ENCODE data around the gene ORM2.
"Not testable (repeated sequence)": the region's sequence is repeated elsewhere in the genome, so short reads cannot be mapped to it uniquely, and the experiment has no call there.

Gene ORM2

DNA sequence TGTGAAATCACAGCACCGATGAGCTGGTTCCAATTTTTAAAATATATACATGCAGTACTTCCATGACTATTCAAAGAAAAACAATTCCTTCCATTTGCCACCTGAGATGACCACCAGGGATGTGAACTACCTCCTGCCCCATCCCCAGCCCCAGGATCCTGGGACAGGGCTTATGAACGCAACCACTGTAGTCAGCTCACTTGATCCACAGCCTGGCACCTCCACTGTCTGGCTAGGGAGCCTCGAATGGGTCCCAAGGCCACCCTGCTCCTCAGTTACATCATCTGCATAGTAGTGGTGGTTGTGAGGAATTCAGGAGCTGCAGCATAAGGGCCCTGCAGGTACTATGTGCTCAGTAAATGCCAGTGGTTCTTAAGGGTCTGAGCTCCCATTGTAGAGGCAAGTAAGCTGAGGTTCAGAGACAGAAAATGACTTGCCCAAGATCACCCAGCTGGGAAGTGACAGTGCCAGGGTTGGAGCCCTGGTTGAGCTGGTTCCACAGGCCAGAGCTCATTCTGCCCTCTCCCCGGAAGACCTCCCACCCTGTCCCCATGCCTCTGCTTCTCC, 2.9 kb downstream of the ORM2 start:
- not testable (repeated sequence) for DNase-seq (ENCODE audit: low spot score)

- not testable (repeated sequence) for DNase-seq (ENCODE audit: low spot score)
These were observed 4.0 kb downstream of the ORM2 start for GRCh38 chr9:114333718-114334117.

GRCh38 chr9:114334490-114334889, 4.8 kb downstream of the ORM2 start:
- no peak for DNase-seq (ENCODE audit: low spot score)

- DNase-seq (ENCODE audit: low spot score) = no peak
These were observed 6.1 kb downstream of the ORM2 start for GRCh38 chr9:114335745-114336144.

DNA sequence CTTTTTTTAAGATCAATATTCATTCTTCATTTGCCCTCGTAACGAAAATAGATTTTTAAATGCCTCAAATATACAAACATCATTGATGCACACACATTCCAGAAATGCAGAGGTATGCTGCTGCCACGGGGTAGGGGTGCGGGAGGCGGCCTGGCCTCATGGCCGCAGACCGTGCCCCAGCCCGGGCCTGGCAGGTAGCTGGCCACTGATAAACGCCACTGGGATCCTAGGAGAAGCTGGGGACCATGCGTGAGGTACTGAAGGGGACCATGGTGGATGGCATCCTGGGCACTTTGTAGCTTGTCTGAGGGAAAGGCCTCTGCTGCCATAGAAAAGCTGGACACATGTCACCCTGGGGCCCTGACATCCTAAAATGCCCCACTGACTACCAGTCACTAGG, 6.5 kb downstream of the ORM2 start:
- DNase-seq (ENCODE audit: low spot score) = no peak

DNA sequence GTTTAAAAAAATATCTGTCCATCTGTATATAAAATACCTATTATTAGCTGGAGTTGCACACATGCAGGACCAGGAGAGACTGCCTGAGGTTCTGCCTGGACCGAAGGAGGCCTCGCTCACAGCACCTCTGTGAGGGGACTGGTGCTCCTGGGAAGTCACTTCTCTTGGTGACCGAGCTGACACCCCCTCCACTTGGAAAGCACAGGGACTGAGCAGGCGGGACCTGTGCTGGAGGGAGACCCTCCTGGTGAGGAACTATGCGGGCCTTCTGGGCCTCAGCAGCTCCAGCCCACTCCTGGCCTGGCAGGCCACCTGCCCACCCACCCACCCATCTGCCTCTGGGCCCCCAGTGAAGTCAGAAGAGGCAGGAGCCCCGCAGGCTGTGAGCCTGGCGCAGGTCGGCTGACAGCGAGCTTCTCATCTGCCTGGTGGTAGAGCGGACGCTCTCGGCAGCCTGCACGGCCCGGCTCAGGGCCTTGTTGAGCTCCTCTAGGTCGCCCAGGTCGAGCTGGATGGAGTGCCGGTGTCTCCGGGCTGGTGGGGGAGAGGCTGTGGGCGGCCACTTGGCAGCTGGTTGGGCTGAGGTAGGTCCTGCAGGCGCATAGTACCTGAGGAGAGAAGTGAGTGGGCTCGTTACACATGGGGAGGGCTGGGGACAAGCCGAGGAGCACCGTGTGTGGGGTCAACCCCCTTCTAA, 7.2 kb downstream of the ORM2 start:
- no peak for DNase-seq (ENCODE audit: low spot score)

DNA sequence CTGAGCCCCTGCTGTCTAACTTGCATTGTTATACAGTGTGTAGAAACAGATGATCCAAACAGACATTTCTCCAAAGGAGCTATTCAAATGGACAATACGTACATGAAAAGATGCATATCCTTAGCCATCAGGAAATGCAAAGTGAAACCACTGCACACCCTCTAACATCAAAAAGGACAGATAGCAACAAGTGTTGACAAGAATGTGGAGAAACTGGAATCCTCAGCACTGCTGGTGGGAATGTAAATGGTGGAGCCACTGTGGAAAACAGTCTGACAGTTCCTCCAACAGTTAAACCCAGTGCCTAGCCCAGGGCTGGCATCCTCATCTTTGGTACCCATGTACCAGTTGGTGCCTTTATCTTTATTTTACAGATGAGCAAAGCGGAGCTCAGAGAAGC, 8.5 kb downstream of the ORM2 start:
- no peak for DNase-seq (ENCODE audit: low spot score)

- DNase-seq (ENCODE audit: low spot score) = peak; percentile 65
These were observed 9.7 kb downstream of the ORM2 start for GRCh38 chr9:114339130-114339908.

DNA sequence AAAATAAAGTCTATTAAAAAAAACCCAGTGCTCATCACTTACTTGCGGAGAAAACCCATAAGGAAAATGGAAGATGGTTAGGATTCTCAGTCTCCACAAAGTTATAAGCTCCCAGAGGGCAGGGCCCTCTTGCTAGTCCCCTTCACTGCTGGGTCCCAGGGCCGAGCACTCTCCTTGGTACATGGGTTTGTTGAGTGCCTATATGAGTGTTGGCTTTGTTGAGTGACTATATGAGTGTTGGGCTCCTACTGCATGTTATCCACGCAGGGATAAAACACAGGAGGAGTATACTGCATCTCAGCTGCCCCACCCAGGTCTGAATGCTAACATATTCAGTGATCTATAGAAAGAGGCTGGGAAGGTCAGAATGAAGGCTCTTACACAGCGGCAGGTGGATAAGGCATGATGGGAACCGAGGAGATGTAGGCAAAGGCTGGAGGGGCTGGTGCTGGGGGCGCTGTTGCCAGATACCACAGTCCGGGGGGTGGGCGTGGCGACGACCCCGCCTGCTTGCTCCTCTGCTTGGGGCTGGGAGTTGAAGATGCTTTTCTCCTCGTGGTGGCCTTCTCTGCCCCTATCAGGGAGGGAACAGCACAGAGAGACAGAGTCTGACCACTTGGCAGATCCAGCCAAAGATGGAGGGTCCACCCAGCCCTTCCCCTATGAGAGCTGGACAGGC, 11.6 kb downstream of the ORM2 start:
- DNase-seq (ENCODE audit: low spot score) = no peak

- no peak for DNase-seq (ENCODE audit: low spot score)
These were observed 12.3 kb downstream of the ORM2 start for GRCh38 chr9:114341991-114342390.

- no peak for DNase-seq (ENCODE audit: low spot score)
These were observed 13.2 kb downstream of the ORM2 start for GRCh38 chr9:114342755-114343440.

DNA sequence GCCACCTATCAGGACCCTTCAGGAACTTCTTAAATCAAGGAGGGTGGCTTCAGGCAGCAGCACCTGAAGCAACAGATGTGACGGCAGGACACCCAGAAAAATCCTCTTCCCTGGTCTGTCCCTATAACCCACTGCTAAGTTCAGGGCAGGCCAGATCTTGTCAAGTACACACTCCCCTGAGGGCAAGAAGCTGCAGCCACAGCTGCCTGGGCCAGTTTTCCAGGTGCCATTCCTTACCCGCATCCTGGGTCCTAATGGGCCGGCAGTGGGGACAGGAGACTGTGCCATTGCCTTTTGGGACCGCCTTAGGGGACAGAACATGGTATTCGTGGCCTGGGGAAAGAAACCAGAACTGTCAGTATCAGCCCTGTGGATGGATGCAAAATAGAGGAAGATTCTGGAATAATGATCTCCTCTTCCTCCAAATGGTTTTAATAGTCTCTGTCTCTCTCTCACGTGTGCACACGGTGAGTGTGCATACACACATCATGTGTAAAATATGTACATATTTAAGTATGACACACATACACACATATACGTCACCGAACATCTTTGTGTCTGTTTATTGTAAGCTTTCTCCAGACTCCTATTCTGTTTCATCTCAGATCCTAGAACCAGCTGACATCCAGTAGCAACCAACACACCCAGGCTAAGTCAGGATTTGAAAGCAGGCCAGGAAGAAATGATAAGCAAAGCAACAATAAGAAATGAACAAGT, 14.0 kb downstream of the ORM2 start:
- DNase-seq (ENCODE audit: low spot score) = no peak

GRCh38 chr9:114344188-114344566, 14.5 kb downstream of the ORM2 start:
- DNase-seq (ENCODE audit: low spot score) = no peak

- DNase-seq (ENCODE audit: low spot score) = no peak
These were observed 15.0 kb downstream of the ORM2 start for GRCh38 chr9:114344692-114345091.

DNA sequence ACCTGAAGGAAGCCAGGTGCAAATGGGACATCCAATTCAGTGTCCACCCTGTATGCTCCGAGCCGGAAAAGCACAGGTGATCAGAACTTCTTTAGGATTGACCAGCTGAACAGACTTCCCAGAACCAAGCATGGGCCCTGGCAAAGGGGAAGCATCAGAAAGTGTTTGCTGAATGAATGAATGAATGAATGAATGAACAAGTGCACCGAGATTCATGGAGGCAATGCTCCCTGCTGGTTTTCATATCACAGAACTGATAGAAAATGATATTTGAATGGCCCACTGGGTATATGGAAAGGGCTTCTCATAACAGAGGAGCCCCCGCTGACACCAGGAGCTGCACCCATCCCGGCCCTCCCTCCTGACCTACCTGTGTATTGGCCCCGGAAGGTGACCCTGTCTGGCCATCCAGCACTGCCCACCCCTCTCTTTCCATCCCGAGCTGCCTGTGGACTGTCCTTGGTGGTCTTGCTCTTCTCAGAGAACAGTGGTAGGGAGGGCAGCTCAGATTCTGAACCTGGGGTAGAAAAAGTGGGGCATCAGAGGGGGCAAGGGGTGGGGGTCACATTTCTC, 15.9 kb downstream of the ORM2 start:
- DNase-seq (ENCODE audit: low spot score) = no peak

GRCh38 chr9:114346146-114346545, 16.5 kb downstream of the ORM2 start:
- no peak for DNase-seq (ENCODE audit: low spot score)

- no peak for DNase-seq (ENCODE audit: low spot score)
These were observed 18.0 kb downstream of the ORM2 start for GRCh38 chr9:114347675-114348074.

- DNase-seq (ENCODE audit: low spot score) = no peak
These were observed 18.7 kb downstream of the ORM2 start for GRCh38 chr9:114348261-114348905.

DNA sequence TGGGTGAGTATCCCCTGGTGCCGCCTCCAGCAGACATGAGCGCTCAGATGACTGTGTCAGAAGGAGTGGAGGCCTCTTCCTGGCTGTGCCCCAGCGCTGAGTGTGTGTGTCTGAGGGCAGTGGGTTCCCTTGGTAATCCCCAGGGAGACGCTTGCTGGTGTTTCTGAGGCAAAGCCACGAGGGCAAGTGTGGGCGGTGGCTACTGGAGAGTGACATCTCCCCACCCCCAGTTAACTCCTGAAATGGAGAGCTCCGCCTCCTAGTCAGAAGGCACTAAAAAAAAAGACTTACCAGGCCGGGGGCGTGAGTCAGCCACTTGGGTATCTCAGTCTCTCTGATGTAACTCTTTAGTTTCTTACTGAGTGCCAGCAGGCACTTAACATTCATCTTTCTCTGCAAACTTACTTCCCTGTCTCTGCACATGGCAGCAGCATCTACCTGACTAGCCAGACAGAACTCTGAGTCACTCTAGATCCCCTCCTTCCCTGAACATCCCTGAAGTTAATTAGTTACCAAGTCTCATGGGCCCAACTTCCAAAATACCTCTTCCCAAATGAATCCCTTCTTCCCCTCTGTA, 19.3 kb downstream of the ORM2 start:
- DNase-seq (ENCODE audit: low spot score) = no peak

Data from left forelimb (tissue), 1 donor.